GM19023 (cell line): Measurements from ENCODE around the gene ALG12.
"Not testable (repeated sequence)": the region's sequence is repeated elsewhere in the genome, so short reads cannot be mapped to it uniquely, and the experiment has no call there.

ENCODE experiments used
- ATAC-seq: cut with Tn5 transposase; IDR thresholded peaks from one replicate; pipeline ENCODE4 v1.9.1; 2021; ENCODE audit warnings: mild to moderate bottlenecking, moderate library complexity; ENCODE audit not compliant: unreplicated experiment

The ALG12 gene

DNA sequence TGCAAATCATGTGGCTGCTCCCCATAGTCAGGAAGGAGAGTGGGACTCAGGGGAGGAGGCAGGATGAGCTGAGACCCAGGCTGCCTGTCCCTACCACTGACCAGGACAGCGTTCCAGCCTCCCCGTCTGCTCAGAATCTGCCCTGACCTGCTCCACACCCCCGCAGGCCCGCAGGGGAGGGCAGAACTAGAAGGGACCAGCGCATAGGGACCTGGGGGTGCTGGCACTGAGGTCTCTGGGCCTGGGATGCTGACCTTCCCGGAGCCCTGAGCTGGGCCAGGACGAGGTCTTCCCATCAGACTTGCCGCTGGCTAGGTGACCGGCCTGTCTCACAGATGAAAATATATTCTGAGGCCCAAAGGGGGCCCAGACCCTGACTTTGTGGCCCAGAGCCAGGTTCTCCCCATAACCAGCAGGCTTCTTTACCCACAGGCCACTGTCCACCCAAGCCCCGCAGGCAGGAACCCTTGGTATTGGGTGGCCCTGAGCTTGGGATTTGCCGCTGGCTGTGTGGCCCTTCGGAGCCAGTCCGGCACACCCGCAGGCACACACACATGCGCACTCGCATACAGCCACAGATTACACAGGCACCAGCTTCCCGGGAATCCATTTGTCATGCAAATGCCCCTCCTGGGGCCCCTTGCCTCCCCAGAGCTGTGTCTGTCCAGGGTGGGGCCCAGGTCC lies 28.5 kb upstream of the ALG12 start:
- ATAC-seq, result no peak

DNA sequence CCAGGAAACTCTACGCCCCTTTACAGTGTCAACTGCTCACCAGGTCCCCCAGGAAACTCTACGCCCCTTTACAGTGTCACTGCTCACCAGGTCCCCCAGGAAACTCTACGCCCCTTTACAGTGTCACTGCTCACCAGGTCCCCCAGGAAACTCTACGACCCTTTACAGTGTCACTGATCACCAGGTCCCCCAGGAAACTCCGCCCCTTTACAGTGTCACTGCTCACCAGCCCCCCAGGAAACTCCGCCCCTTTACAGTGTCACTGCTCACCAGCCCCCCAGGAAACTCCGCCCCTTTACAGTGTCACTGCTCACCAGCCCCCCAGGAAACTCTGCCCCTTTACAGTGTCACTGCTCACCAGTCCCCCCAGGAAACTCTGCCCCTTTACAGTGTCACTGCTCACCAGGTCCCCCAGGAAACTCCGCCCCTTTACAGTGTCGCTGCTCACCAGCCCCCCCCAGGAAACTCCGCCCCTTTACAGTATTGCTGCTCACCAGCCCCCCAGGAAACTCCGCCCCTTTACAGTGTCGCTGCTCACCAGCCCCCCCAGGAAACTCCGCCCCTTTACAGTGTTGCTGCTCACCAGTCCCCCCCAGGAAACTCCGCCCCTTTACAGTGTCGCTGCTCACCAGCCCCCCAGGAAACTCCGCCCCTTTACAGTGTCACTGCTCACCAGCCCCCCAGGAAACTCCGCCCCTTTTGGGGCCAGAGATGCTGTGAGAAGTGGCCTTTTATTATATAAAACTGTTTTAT lies 27.0 kb upstream of the ALG12 start:
- not testable (repeated sequence) for ATAC-seq

DNA sequence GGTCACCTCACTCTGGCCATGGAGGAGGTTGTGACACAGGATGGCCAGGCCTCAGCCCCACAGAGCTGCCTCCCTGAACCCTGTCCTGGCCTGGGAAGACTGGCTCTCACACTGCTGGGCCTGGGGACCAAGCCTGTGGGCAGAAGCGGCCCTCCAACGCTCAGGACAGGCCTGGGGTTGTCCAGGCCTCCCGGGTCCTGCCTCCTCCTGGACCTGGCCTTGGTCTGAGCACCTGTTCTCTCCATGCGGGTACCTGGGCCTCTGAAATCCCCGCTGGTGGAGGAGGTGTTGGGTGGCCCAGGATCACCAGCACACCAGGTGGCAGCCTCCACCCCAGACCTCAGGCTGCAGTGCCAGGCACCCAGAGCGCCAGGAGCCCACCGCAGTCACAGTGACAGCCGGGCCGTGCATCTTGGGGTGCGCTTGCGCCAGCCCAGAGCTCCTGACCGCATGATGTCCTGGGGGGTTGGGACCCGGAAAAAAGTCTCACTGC lies 26.2 kb upstream of the ALG12 start:
- ATAC-seq, result no peak

GRCh38 chr22:49943771-49944398 lies 25.6 kb upstream of the ALG12 start:
- no peak for ATAC-seq

DNA sequence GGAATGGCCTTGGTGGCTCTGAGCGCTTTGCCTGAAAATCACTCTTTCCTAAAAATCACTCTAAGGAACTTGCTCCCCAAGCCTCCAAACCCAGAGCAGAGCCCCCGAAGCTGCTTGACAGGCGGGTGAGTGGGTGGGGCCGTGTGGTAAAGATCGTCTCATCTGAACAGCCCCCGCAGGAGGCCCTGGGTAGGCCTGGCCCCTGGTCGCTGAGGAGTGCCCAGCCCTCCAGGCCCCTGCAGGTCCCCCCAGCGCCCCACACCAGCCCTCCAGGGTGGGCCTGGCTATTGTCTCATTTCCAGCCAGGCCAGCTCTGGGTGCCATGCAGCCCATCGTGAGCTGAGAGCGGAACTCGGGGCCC lies 25.1 kb upstream of the ALG12 start:
- ATAC-seq, result no peak

GRCh38 chr22:49942565-49943404 lies 24.5 kb upstream of the ALG12 start:
- ATAC-seq, result no peak

GRCh38 chr22:49941507-49942316 lies 23.5 kb upstream of the ALG12 start:
- ATAC-seq, result no peak

- ATAC-seq, result no peak
Observed at GRCh38 chr22:49938565-49939136, 20.4 kb upstream of the ALG12 start.

DNA sequence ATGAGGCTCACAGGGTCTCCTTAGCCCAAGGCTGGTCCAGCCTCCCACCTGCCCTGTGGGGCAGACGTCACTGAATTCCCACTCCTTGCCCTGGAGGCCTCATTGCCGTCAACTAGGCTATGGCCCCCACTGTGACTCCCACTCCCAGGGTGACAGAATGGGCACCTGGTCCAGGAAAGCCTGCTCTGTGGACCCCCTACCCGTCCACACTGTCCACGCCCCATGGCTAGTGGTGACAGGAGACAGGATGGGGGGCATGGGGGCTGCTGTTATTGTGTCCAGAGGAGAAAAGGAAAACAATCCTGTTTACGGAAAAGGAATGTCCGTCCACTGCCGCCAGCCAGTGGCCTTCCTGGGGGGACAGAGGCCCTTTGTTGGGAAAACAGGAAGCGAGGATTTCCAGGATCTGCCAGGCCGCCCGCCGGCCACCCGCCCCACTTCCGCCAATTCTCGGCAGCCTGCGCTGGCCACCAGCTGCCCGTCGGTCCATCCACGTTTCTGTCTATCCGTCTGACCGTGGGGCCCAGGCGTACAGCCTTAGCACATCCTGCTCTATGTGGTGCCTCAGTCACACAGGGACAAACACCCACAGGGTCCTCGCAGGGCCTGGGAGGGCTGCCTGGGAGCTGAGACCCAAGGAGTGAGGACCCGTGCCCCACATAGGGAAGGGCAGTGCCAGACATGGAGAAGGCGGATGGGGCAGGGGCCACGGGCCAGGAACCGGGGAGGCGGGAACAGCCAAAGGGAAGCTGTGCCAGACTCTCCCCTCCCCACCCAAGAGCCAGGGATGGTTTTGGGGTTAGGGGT lies 19.7 kb upstream of the ALG12 start:
- ATAC-seq, result no peak

- no peak for ATAC-seq
Observed at GRCh38 chr22:49936973-49937757, 18.9 kb upstream of the ALG12 start.

DNA sequence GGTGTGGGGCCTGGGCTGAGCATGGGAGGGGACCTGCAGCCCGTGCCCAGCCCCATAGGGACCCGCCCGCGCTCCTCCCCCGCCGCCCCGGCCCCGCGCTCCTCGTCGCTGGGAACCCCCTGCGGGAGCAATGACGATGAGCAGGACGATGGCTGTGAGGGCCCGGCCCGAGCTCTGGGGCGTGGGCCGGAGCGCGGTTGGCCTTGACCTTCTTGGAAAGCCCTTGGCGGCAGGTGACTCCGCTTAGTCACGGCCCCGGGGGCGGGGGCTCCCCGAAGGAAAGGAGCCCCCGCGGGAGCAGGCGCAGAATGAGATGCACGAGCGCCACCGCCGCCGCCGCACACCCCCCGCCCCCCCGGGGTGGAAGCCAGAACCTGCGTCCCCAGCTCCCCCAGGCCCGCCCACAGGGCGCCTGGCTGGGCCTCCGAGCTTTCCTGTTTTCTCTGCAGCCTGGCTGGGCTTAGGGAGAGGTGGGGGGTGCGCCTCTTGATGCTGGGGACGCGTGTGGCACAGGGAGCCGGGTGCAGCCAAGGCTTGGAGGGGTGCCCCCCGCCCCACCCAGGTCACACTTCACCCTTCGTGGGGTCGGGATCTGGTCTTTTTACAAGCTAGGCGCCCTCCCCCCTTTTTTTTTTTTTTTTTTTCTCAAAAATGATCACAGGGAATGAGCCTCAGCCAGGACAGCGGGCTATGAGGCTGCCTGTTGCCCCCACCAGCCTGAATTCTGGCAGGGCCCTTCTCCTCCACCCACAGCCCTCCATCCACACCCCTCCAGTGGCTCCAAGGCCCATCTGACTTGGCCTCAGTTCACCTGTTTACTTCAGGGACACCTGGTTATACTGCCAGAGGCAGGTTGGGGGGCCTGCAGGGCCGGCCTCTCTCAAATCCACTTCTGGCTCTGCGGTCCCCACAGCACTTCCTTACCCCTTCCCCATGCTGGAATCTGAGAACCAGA lies 18.1 kb upstream of the ALG12 start:
- peak; percentile 70 for ATAC-seq

DNA sequence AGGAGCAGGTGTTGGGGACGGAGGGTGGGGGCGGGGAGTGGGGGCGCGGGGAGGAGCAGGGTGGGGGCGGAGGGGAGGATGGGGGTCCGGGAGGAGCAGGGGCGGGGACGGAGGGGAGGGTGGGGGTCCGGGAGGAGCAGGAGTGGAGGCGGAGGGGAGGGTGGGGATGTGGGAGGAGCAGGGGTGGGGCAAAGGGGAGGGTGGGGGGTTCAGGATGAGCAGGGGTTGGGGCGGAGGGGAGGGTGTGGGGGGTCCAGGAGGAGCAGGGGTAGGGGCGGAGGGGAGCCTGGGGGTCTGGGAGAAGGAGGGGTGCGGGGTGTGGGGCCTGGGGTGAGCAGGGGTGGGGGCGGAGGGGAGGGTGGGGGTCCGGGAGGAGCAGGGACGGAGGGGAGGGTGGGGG lies 17.3 kb upstream of the ALG12 start:
- no peak for ATAC-seq

- ATAC-seq, result no peak
Observed at GRCh38 chr22:49934891-49935557, 16.8 kb upstream of the ALG12 start.

GRCh38 chr22:49934160-49934890 lies 16.1 kb upstream of the ALG12 start:
- ATAC-seq, result no peak

DNA sequence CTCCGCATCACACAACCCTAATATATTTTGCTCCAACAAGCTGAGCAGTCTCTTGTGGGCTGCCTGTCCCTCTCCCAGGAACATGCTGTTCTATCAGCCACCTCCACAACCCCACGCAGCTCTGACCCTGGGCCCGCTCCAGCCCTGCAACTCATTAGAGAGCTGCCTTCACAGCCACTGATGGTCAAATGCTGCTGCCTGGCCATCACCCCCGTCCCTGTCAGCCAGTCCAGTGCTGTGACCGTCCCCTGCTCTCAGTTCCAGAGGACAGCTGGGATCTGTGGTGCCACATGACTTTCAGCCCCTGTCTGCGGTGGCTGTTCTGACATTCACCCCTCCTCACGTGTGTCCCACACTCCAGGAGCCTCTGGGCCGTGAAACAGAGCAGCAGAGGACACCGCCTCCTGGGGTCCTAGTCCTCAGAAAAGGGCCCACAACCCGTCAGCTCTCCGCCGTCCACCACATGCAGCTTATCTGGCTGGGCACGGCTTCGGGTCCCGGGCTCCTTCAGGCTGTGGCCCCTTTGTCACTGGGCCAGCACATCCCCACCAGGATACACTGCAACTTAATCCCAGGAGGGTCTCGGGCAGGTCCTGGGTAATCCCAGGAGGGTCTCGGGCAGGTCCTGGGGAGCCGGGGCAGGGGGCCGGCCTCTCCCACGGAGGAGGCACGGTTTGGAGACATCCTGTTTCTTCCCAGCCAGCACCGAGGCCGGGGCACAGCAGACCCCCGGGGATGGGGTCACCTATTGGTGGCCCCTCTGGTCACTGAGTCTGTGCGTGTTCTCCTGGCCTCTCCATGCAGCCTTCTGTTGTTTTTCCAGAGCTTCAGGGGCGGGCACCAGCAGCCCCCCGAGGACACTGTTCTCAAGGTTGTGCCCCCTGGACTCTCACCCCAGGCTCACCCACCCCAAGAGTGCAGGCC lies 15.3 kb upstream of the ALG12 start:
- no peak for ATAC-seq
